ENCODE measurements around the gene NTRK1.

GRCh38 chr1:156881663-156882062 lies 21.0 kb downstream of the NTRK1 start:
- TF ChIP-seq ZFP30 (CRISPR knock-in tag; IDR thresholded peaks at IDR 0.05) (no peak), ZC3H10 (CRISPR knock-in tag; IDR thresholded peaks at IDR 0.05) (no peak), RARB (CRISPR knock-in tag; IDR thresholded peaks at IDR 0.05) (no peak), ARNTL (CRISPR knock-in tag; IDR thresholded peaks at IDR 0.05; ENCODE audit: borderline replicate concordance, low read depth) (no peak), PATZ1 (CRISPR knock-in tag; IDR thresholded peaks at IDR 0.05; ENCODE audit: borderline replicate concordance) (no peak), CREB5 (CRISPR knock-in tag; IDR thresholded peaks at IDR 0.05; ENCODE audit: low read depth) (no peak), SNAI2 (CRISPR knock-in tag; IDR thresholded peaks at IDR 0.05) (no peak), ESRRG (CRISPR knock-in tag; IDR thresholded peaks at IDR 0.05) (no peak), GLIS3 (CRISPR knock-in tag; IDR thresholded peaks at IDR 0.05) (no peak), ZNF8 (CRISPR knock-in tag; IDR thresholded peaks at IDR 0.05) (no peak), TOX (CRISPR knock-in tag; IDR thresholded peaks at IDR 0.05; ENCODE audit: borderline replicate concordance) (no peak), TCF4 (CRISPR knock-in tag; IDR thresholded peaks at IDR 0.05; ENCODE audit: borderline replicate concordance) (no peak), TSHZ2 (CRISPR knock-in tag; IDR thresholded peaks at IDR 0.05) (no peak), POU6F1 (CRISPR knock-in tag; IDR thresholded peaks at IDR 0.05; ENCODE audit: borderline replicate concordance, low read depth) (no peak)

Data from SK-N-SH treated with all-trans-retinoic acid at 6 μM for 48 hours (cell line).